Measurements from ENCODE around the gene GPN2.

The GPN2 gene
- total RNA-seq: 44.6 to 58.0 reads per million in 2 donors

DNA sequence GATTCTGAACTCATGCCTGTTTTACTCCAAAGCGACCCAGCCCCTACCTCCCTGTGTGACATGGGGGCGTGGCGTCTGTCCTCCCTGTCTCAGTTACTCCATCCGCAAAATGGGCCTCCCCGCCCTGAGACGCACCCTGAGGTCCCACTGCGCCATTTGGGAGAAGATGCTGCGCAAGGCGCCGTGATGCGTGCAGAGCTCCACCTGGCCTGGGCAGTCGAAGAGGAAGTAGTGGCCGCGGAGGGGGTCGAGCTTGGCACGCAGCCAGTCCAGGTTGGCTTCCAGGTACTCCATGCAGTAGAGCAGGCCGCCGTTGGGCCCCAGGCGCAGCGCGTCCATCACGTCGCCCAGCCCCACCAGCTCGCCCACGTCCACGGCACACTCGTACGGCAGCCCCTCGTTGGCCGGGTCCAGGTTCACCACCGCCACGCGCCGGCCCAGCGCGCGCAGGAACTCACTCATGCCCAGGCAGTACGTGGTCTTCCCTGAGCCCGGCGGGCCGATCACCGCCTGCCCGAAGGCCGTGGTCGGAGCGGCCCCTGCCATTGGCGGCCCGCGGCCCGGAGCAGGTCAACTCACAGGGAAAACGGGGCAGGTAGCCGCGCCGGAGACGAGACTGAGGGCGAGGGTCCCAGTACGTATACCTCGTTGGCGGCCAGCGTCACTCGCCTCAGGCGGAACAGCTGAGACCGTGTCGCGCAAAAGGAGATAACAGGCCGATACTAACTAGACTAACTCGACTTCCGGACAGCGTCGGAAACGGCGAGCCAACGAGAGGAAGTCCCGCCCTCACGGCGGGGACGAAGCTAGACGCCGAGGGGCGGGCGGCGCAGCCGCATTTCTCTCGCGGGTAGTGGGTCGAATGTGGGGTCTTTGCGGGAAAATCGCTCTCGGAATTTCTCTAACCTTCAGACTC lies at the start of gene GPN2:
TSS of gene GPN2 (minus strand) at position 733 of the 916 bp plus-strand sequence. CDS start at position 546, 187 bp downstream.
- peak; percentile 51 to 91 (median 63) for DNase-seq

GRCh38 chr1:26938659-26939025 lies 48.6 kb upstream of the GPN2 start:
- DNase-seq: no peak

DNA sequence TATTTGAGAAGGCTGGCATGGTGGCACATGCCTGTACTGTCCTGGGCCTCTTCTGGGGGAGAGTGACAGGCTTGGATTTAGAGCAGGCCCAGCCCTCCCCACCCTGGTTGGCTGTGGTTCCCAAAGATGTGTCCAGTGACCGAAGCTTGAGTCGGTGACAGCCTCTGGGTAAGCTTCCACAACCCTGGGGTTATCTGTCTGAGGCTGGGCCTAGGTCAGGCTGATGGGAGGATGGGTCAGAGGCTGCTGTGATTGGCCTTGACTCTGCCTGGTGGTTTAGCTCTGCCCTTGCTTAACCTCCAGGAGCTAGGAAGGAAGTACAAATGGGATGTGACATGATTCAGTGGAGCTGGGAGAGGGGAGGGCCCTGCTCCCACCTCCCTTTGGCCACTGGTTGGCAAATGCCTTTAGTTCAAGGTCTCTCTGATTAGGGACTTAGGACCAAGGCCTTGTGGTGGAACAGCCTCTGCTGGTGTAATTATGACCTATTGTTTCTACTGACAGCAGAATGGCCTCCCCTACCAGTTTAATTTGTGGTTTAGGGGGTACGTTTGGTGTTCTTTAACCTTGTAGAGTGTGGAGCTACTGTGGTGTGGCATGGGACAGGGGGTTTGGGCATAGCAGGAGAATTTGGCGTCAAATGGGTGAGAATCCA lies 48.0 kb upstream of the GPN2 start:
- DNase-seq: no peak

DNA sequence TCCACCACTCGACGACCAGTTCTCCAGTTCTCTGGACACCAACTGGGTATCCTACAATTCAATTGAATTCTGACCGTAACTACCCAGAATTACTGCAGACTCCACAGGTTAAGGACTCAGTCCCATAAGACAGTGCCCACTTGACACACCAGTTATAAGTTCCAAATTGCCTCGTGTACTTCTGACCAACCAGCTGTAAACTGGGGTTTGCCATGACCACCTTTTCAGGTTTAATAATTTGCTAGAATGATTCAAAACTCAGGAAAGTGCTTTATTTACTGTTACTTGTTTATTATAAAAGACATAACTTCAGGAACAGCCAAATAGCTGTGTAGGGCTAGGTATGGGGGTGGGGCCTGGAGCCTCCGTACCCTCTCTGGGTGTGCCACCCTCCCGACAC lies 46.7 kb upstream of the GPN2 start:
- no peak for DNase-seq

DNA sequence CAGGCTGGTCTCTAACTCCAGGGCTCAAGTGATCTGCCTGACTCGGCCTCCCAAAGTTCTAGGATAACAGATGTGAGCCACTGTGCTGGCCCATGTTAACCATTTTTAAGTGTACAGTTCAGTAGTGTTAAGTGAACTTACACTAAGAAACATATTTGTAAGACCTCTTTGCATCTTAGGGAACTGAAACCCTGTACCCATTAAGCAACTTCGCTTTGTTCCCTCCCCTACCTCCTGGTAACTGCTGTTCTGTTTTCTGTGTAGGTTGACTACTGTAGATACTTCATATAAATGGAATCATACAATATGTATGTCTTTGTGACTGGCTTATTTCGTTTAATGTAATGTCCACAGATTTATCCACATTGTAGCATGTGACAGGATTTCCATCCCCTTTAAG lies 42.4 kb upstream of the GPN2 start:
- DNase-seq: no peak

GRCh38 chr1:26923711-26924110 lies 33.6 kb upstream of the GPN2 start:
- DNase-seq: no peak

DNA sequence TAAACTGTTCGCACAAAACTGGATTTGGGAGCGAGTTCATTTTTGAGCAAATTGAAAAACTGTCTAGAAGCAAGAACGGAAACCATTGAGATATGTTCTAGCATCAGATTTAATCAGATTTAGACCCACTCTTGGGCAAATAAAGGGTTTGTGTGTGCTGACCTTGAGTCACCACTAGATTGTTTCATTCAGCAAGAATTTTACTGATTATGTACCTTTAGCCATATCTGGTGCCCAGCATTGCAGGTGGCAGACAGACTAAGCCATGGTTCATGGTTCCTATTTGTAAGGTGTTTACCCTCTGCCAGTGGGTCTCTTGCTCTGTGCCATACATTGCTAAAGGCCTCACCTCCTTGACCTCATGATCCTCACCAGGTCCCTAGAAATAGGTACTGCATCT lies 32.8 kb upstream of the GPN2 start:
- DNase-seq: no peak

- no peak for DNase-seq
Observed at GRCh38 chr1:26922431-26922729, 32.3 kb upstream of the GPN2 start.

- DNase-seq: peak; percentile 88 to 98 (median 93)
Observed at GRCh38 chr1:26921540-26922430, 31.7 kb upstream of the GPN2 start, which contains the start of gene NUDC. TSS of gene NUDC (plus strand) at chr1:26921743. CDS start at chr1:26921849, 106 bp downstream.

- no peak for DNase-seq
Observed at GRCh38 chr1:26921126-26921539, 31.1 kb upstream of the GPN2 start.

DNA sequence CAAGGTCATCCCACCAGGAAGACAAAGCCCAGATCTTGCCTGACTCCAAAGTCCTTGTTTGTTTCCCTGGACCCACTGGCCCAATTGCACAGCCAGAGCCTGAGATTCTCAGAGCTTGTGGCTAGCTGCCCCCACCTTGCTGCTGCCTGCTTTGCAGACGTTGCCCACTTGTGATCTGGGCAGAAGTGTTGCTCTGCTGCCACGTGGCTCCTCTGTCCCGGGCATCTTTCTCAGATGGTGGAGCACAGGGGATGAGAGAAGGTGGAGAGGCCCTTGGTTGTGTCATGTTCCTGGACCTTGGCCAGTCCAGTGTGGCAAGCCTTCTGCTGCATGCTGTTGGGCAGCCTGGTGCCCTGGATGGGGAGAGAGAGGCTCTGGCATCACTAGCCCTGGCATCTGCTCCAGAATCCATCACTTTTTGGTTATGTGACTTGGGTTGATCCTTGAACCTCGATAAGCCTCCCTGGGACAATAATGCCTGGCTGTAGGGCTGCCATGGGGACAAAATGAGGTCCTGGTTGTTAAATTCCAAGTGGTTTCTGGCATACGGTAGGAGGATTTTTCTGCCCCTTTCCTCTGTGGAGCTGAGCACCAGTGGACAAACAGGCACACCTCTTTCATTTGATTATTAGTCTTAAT lies 25.2 kb upstream of the GPN2 start:
- DNase-seq: no peak

DNA sequence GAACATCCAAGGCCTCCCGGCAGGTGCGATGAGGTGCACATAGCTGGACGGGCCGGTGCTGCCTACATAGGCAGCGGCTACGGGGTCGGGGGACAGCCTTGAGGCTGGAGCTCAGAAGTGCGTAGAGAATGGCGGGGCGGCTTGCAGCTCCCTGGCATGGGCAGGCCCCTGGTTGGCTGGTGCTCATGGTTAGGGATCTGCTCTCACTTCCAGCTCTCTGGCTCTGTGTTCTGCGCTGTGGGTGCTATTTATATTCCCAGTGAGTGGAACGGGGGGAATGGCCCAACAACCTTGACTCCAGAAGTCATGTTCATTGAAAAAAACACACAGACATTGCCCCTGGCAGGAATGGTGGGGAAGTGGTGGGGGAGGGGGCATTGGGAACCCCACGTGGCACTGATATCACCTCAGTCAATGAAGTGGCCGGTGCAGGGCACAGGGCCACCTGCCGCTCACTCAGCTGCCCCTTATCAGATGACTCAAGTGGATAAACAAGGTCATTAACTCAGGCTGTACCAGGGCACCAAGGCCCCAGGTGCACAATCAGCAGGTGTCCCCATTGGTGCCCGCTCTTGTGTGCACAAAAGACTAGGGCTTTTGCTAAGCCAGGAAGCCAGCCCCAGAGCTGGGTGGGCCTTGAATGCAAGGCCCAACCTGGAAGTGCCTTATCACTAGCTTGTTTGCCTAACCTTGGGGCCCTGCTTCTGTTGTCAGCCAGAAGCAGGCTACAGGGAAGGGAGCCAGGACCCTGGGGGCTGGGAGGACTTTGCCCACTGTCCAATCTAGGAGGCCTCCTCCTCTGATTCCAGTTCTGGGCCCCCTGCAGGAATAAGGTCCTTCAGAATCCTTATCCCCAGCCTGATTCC lies 23.9 kb upstream of the GPN2 start, which contains the start of gene NR0B2:
TSS of gene NR0B2 (minus strand) at position 222 of the 866 bp plus-strand sequence. CDS start at position 187, 35 bp downstream.
- DNase-seq: no peak

GRCh38 chr1:26913389-26913753 lies 23.3 kb upstream of the GPN2 start:
- DNase-seq: no peak

- DNase-seq: no peak
Observed at GRCh38 chr1:26912147-26912490, 22.0 kb upstream of the GPN2 start.

- DNase-seq: no peak
Observed at GRCh38 chr1:26911399-26912146, 21.5 kb upstream of the GPN2 start.

- no peak for DNase-seq
Observed at GRCh38 chr1:26910343-26911160, 20.5 kb upstream of the GPN2 start.

- no peak for DNase-seq
Observed at GRCh38 chr1:26909951-26910342, 19.9 kb upstream of the GPN2 start.

- no peak for DNase-seq
Observed at GRCh38 chr1:26907071-26907917, 17.2 kb upstream of the GPN2 start.
